Astrocyte of the cerebellum (primary cell): Measurements from ENCODE around the gene USF2.

Experiments
- DNase-seq: peaks from one replicate; pipeline ENCODE4 v3.0.0-alpha.2; 2011; ENCODE audit warnings: low read depth
- H3K4me3 ChIP-seq: 2 replicates; pipeline ENCODE4 v1.5.1; 2011; ENCODE audit warnings: mild to moderate bottlenecking, low read depth, low read length, moderate library complexity
- in situ Hi-C: cut with HindIII; loops from 2 replicates; pipeline ENCODE4 v1.10.0; 2017; ENCODE audit warnings: low sequenced_read_pairs
- TF ChIP-seq, protein P1 (sequence below): IDR thresholded peaks from 2 replicates; pipeline ENCODE4 v1.5.1; 2012; ENCODE audit warnings: low read length, low read depth, moderate library complexity, mild to moderate bottlenecking; ENCODE audit errors: missing control alignments

The USF2 gene

DNA sequence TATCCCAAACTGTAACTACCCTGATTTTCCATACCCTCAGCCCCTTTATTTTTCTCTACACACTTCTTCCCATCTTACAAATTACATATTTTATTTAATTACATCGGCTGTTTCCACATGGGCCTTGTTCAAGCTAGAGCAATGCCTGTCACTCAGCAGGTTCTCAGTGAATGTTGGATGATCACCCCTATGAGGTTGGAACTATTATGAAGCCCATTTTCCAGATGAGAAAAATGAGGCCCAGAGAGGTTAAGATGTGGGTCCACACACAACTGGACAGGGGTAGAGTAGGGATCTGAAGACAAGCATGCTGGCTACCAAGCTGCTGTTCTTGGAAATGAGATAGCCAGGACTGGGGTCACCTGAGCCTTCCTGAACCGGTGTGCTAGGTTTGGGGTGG lies 33.2 kb downstream of the USF2 start:
- TF ChIP-seq, protein P1, sequence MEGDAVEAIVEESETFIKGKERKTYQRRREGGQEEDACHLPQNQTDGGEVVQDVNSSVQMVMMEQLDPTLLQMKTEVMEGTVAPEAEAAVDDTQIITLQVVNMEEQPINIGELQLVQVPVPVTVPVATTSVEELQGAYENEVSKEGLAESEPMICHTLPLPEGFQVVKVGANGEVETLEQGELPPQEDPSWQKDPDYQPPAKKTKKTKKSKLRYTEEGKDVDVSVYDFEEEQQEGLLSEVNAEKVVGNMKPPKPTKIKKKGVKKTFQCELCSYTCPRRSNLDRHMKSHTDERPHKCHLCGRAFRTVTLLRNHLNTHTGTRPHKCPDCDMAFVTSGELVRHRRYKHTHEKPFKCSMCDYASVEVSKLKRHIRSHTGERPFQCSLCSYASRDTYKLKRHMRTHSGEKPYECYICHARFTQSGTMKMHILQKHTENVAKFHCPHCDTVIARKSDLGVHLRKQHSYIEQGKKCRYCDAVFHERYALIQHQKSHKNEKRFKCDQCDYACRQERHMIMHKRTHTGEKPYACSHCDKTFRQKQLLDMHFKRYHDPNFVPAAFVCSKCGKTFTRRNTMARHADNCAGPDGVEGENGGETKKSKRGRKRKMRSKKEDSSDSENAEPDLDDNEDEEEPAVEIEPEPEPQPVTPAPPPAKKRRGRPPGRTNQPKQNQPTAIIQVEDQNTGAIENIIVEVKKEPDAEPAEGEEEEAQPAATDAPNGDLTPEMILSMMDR: no peak
- no peak overlapping the region for H3K4me3 ChIP-seq
- in situ Hi-C loops: no loop called here
- no peak for DNase-seq

DNA sequence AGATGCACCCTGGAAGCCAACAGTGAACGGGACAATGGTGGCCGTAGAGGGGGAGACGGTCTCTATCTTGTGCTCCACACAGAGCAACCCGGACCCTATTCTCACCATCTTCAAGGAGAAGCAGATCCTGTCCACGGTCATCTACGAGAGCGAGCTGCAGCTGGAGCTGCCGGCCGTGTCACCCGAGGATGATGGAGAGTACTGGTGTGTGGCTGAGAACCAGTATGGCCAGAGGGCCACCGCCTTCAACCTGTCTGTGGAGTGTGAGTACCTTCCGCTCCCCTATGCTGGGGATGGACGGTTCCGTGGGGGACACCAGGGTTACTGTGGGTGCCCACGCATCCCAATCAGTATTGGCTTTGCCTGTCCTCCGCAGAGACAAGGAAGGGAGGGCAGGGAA lies 33.7 kb downstream of the USF2 start:
- no peak overlapping the region for H3K4me3 ChIP-seq
- TF ChIP-seq, protein P1: no peak
- in situ Hi-C loops: no loop called here
- no peak for DNase-seq

DNA sequence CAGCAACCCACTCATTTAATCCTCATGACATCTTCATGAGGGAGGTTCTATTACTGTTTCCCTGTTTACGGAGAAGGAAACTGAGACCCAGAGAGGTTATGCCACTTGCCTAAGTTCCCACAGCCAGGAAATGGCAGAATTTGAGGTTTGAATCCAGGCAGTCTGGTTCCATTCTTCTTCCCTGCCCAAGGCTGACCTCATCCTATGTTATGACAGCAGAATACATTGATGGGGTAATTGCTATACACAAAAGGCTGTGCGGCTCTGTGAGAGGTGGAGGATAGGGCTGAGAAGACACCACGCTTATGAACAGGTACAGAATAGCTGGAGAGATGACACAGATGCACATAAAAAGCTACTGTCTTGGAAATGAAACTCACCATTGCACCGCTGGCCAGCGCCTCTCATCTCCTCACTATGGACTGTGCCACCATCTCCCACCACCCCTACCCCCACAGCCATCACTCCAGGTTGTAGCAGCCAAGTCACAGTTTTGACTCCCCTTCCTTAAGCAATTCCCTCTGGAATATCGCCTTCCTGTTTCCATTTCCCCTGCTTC lies 34.7 kb downstream of the USF2 start:
- TF ChIP-seq, protein P1: no peak
- in situ Hi-C loops: no loop called here
- no peak for DNase-seq
- H3K4me3 ChIP-seq: no peak overlapping the region

DNA sequence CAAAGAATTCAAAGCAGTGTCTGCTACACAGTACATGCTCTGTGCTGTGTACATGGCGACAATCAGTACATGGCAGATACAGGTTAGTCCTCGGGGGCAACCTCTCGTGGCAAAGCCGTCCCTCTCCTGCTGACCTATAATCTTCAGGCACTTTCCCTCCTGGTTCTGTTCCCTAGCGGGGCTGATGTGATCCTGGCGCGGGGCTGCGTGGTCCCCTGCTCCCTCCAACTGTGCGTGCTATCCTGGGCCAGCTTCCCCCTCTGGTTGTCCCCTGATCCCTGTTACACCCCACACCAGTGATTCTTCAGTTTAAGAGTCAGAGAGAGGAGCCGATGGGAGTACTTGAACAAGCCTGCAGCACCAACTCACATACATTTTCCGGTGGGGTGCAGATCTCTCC lies 35.3 kb downstream of the USF2 start:
- DNase-seq: no peak
- in situ Hi-C loops: no loop called here
- TF ChIP-seq, protein P1: no peak

DNA sequence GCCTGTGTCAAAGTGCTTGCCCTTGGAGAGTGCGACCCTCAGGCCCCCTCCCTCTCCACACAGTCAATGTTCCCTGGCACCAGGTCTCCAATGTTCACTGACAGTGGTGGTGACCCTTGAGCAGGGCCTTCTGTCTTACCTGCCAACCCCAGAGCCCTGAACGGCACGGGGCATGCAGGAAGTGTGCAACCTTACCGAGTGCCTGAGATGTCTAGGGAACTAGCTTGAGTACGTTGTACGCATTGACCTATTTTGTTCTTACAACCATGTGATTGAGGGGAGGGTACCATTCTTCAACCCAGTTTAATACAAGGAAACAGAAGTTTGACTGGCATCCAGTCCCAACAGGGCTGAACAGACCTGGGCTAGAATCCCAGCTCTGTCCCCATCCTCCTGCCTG lies 36.4 kb downstream of the USF2 start:
- TF ChIP-seq, protein P1: no peak
- H3K4me3 ChIP-seq: no peak overlapping the region
- in situ Hi-C loops: no loop called here
- DNase-seq: no peak

More for the DNA sequence above, 35.3 kb downstream of the USF2 start:
- H3K4me3 ChIP-seq: no peak overlapping the region

DNA sequence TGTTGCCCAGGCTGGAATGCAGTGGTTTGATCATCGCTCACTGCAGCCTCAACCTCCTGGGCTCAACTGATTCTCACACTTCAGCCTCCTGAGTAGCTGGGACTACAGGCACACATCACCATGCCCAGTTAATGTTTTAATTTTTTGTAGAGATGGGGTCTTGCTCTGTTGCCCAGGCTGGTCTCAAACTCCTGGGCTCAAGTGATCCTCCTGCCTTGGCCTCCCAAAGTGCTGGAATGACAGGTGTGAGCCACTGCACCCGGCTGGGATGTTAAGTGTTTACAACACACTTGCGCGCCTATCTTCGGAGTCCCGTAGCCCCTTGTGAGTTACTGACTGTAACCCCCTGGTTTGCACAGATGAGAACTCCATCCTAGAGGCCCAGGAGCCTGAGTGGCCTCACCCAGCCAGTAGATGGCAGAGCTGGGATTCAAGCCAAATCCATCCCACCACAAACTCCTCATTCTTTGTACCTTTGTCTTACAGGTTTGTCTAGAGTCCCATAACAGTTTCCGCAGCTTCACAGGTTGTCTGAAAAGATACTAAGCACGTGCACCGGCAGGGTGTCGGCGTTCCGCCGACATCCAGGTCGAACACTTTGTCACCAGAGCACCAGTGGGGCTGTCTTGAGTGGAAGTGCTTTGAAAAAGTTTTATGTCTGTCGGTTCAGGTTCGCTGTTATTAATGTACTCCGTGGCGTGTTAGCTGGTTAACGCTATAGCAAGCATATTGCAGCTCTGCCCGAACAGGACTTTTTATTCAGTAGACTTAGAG lies 37.9 kb downstream of the USF2 start:
- no peak for DNase-seq
- no peak overlapping the region for H3K4me3 ChIP-seq
- in situ Hi-C loops: no loop called here
- TF ChIP-seq, protein P1: no peak
